ENCODE data around the gene PCDHGA10. TPM values are rescaled to one million over a fixed set of nuclear protein-coding genes. Genes with fewer than 3 reads are reported as not detected.
"Not testable (repeated sequence)": the region's sequence is repeated elsewhere in the genome, so short reads cannot be mapped to it uniquely, and the experiment has no call there.

The PCDHGA10 gene
- total and polyA plus RNA-seq, 2 donors from 2014 or later = 0.47 to 5.1 TPM

DNA sequence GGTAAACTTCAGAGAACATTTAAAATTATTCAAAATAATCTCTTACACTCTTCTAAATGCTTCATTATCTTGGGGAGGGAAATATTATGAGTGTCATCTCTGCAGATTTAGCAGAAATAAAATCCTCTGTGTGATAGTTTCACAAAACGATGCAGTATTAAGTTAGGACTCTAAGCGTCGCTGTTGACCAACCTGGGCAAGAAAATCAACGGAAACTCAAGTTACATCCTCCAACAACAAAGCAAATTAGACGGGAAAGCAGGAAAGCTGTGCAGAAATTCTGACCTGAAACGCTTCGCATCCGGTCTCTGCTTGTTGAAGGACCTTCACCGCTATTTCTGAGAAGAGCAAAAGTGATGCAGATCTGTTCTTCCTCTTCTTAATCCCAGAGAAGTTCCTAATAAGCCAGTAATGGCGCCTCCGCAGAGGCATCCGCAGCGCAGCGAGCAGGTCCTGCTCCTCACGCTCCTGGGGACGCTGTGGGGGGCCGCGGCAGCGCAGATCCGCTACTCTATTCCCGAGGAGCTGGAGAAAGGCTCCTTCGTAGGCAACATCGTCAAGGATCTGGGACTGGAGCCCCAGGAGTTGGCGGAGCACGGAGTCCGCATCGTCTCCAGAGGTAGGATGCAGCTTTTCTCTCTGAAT lies 39.0 kb upstream of the PCDHGA10 start, which contains the start of gene PCDHGA6:
Gene PCDHGA6, plus strand, starts transcription at position 219 of the 645 bp plus-strand sequence. Its CDS starts 193 bp downstream, at position 412.
- no peaks in the 10 kb centered on the region for H3K27me3 ChIP-seq (ENCODE audit: control insufficient read depth, insufficient read depth, low read length)
- no peak within 1 kb of the TSS for H3K27ac ChIP-seq (ENCODE audit: low read depth in 2 of 2, low read length in 2 of 2)
- DNase-seq = peak in 2 of 5 donors; percentile 17 to 41
- FAIRE-seq = no peak
- peak within 1 kb of the TSS in 2 of 3 donors; percentile 46 to 48 for H3K4me3 ChIP-seq (ENCODE audit: low read length in 3 of 3)
- intact Hi-C loops (cut with DNase I) = no loop called here
- no peaks in the 10 kb centered on the region for H3K36me3 ChIP-seq (ENCODE audit: control insufficient read depth in 2 of 3, insufficient read depth in 3 of 3, low read length in 3 of 3)
- TF ChIP-seq, protein P1, sequence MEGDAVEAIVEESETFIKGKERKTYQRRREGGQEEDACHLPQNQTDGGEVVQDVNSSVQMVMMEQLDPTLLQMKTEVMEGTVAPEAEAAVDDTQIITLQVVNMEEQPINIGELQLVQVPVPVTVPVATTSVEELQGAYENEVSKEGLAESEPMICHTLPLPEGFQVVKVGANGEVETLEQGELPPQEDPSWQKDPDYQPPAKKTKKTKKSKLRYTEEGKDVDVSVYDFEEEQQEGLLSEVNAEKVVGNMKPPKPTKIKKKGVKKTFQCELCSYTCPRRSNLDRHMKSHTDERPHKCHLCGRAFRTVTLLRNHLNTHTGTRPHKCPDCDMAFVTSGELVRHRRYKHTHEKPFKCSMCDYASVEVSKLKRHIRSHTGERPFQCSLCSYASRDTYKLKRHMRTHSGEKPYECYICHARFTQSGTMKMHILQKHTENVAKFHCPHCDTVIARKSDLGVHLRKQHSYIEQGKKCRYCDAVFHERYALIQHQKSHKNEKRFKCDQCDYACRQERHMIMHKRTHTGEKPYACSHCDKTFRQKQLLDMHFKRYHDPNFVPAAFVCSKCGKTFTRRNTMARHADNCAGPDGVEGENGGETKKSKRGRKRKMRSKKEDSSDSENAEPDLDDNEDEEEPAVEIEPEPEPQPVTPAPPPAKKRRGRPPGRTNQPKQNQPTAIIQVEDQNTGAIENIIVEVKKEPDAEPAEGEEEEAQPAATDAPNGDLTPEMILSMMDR (IDR thresholded peaks at IDR 0.05; ENCODE audit: borderline replicate concordance, extremely low read depth, insufficient read depth) = peak; percentile 19
- no peaks in the 10 kb centered on the region for H3K4me1 ChIP-seq (ENCODE audit: control insufficient read depth in 2 of 3, insufficient read depth in 2 of 3, low read depth in 1 of 3, low read length in 3 of 3)
- peaks cover 2 to 62% (median 23%) of the 10 kb centered on the region in 3 donors for H3K9me3 ChIP-seq (ENCODE audit: control insufficient read depth in 2 of 3, insufficient read depth in 1 of 3, low read length in 3 of 3)
- H3K9ac ChIP-seq (ENCODE audit: low read length in 3 of 3) = no peak within 1 kb of the TSS

DNA sequence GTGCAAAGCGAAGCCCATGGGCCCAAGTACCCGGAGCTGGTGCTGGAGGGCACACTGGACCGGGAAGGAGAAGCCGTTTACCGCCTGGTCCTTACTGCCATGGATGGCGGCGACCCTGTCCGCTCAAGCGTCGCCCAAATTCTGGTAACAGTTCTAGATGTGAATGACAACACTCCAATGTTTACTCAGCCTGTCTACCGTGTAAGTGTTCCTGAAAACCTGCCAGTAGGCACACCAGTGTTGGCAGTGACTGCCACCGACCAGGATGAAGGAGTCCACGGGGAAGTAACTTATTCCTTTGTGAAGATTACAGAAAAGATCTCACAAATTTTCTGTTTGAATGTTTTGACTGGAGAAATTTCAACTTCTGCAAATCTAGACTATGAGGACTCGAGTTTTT lies 38.2 kb upstream of the PCDHGA10 start:
- Histone ChIP-seq H3K4me3 (ENCODE audit: low read length in 3 of 3) (peak overlapping the region in 1 of 3 donors; percentile 48), H3K27me3 (ENCODE audit: control insufficient read depth, insufficient read depth, low read length) (no peaks in the 10 kb centered on the region), H3K27ac (ENCODE audit: low read depth in 2 of 2, low read length in 2 of 2) (no peak overlapping the region), H3K4me1 (ENCODE audit: control insufficient read depth in 2 of 3, insufficient read depth in 2 of 3, low read depth in 1 of 3, low read length in 3 of 3) (no peaks in the 10 kb centered on the region), H3K36me3 (ENCODE audit: control insufficient read depth in 2 of 3, insufficient read depth in 3 of 3, low read length in 3 of 3) (no peaks in the 10 kb centered on the region), H3K9me3 (ENCODE audit: control insufficient read depth in 2 of 3, insufficient read depth in 1 of 3, low read length in 3 of 3) (peaks cover 2 to 67% (median 18%) of the 10 kb centered on the region in 3 donors), H3K9ac (ENCODE audit: low read length in 3 of 3) (no peak overlapping the region)
- no peak for FAIRE-seq
- intact Hi-C loops (cut with DNase I) = no loop called here
- no peak for DNase-seq
- TF ChIP-seq, protein P1 (IDR thresholded peaks at IDR 0.05; ENCODE audit: borderline replicate concordance, extremely low read depth, insufficient read depth) = no peak

DNA sequence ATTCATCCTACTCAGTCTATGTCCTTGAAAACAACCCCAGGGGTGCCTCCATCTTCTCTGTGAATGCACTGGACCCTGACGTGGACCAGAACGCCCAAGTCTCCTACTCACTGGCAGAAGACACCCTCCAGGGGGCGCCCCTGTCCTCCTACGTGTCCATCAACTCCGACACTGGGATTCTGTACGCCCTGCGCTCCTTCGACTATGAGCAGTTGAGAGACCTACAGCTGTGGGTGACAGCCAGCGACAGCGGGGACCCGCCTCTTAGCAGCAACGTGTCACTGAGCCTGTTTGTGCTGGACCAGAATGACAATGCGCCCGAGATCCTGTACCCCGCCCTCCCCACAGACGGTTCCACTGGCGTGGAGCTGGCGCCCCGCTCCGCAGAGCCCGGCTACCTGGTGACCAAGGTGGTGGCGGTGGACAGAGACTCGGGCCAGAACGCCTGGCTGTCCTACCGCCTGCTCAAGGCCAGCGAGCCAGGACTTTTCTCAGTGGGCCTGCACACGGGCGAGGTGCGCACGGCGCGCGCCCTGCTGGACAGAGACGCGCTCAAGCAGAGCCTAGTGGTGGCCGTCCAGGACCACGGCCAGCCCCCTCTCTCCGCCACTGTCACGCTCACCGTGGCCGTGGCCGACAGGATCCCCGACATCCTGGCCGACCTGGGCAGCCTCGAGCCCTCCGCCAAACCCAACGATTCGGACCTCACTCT lies 37.2 kb upstream of the PCDHGA10 start:
- peaks cover 2 to 61% (median 18%) of the 10 kb centered on the region in 3 donors for H3K9me3 ChIP-seq (ENCODE audit: control insufficient read depth in 2 of 3, insufficient read depth in 1 of 3, low read length in 3 of 3)
- H3K9ac ChIP-seq (ENCODE audit: low read length in 3 of 3); intact Hi-C loops (cut with DNase I); H3K27ac ChIP-seq (ENCODE audit: low read depth in 2 of 2, low read length in 2 of 2); H3K36me3 ChIP-seq (ENCODE audit: control insufficient read depth in 2 of 3, insufficient read depth in 3 of 3, low read length in 3 of 3); DNase-seq; H3K27me3 ChIP-seq (ENCODE audit: control insufficient read depth, insufficient read depth, low read length); H3K4me3 ChIP-seq (ENCODE audit: low read length in 3 of 3); FAIRE-seq; H3K4me1 ChIP-seq (ENCODE audit: control insufficient read depth in 2 of 3, insufficient read depth in 2 of 3, low read depth in 1 of 3, low read length in 3 of 3): not testable (repeated sequence)

Measured in kidney (tissue), 14 donors.